ENCODE results near the gene MMEL1.

- no peak for TF ChIP-seq CTCF (IDR thresholded peaks at IDR 0.05)
- no peak for TF ChIP-seq TCF7L2 (IDR thresholded peaks at IDR 0.05; ENCODE audit: low read depth, low read length)
Observed at GRCh38 chr1:2557482-2558400, 75.1 kb downstream of the MMEL1 start.

Measured in Panc1 (cell line).